AG04450 (cell line): ENCODE measurements around the gene C6orf163. TPM values are rescaled to one million over a fixed set of nuclear protein-coding genes. Genes with fewer than 3 reads are reported as not detected.

Experiments used
- CTCF ChIA-PET: fragments of 300-600, 350-600 bp; formaldehyde crosslinking; extraction: SDS; loops from one replicate; lab custom pipeline; 2022; ENCODE audit warnings: antibody characterized with exemption, inconsistent platforms; lab: Charles Lee
- POLR2A ChIA-PET: fragments of 350-600 bp; formaldehyde crosslinking; extraction: SDS; loops from one replicate; lab custom pipeline; 2021; ENCODE audit warnings: antibody characterized with exemption, inconsistent platforms; lab: Yijun Ruan, JAX
- DNase-seq: peaks from one replicate; pipeline ENCODE4 v3.0.0-alpha.2; 2011; ENCODE audit warnings: low read depth, low spot score
- H3K27ac ChIP-seq: one replicate; pipeline ENCODE4 v1.5.1; 2012; ENCODE audit warnings: low read depth, low read length, control low read depth
- H3K27me3 ChIP-seq: one replicate; pipeline ENCODE4 v1.6.0; 2012; ENCODE audit warnings: low read length; ENCODE audit not compliant: control insufficient read depth, insufficient read depth
- H3K4me3 ChIP-seq: 2 replicates; pipeline ENCODE4 v1.5.1; 2011; ENCODE audit warnings: mild to moderate bottlenecking, low read depth, low read length, control low read depth
- H3K9me3 ChIP-seq: 2 replicates; pipeline ENCODE4 v1.5.1; 2012; ENCODE audit warnings: low read length; ENCODE audit not compliant: control insufficient read depth, insufficient read depth
- CTCF ChIP-seq: IDR thresholded peaks from 2 replicates; pipeline ENCODE4 v1.5.1; 2011; ENCODE audit warnings: low read depth, low read length, control low read depth, inconsistent platforms
- polyA plus RNA-seq: library from polyadenylated mRNA; depleted of rRNA; stranded (reverse); fragments of >200 nt; gene quantifications from 2 replicates; pipeline ENCODE4 v1.2.3, GENCODE V29; 2011

The C6orf163 gene
- polyA plus RNA-seq, 1 experiment = 0.81 TPM

- Histone ChIP-seq H3K27me3 (no peaks in the 10 kb centered on the region), H3K4me3 (no peak overlapping the region), H3K9me3 (no peaks in the 10 kb centered on the region), H3K27ac (no peak overlapping the region)
- ChIA-PET CTCF (interaction anchor here (1.8 kb wide), 1 partner anchor 14 kb away, joined by 7 read pairs; no protein-coding TSS in a partner anchor), POLR2A (no interaction called here)
- TF ChIP-seq CTCF = no peak
- DNase-seq = no peak
Measured at GRCh38 chr6:87378947-87379346, 34.3 kb downstream of the C6orf163 start.

GRCh38 chr6:87382861-87383260 lies 38.2 kb downstream of the C6orf163 start:
- DNase-seq = no peak
- Histone ChIP-seq H3K9me3 (no peaks in the 10 kb centered on the region), H3K27ac (no peak overlapping the region), H3K27me3 (no peaks in the 10 kb centered on the region), H3K4me3 (no peak overlapping the region)
- no peak for TF ChIP-seq CTCF
- POLR2A ChIA-PET = no interaction called here
- CTCF ChIA-PET = interaction anchor here (0.6 to 1.3 kb wide), 2 partner anchors 11 to 316 kb away, joined by 3 read pairs; no protein-coding TSS in a partner anchor

- TF ChIP-seq CTCF = no peak
- ChIA-PET POLR2A (no interaction called here), CTCF (interaction anchor here (0.6 to 1.7 kb wide), 2 partner anchors 9 to 1515 kb away, joined by 3 to 9 read pairs; no protein-coding TSS in a partner anchor)
- no peak for DNase-seq
- no peak overlapping the region for H3K27ac ChIP-seq
- H3K9me3 ChIP-seq = no peaks in the 10 kb centered on the region
- H3K27me3 ChIP-seq = no peaks in the 10 kb centered on the region
- no peak overlapping the region for H3K4me3 ChIP-seq
Measured at GRCh38 chr6:87384038-87384437, 39.4 kb downstream of the C6orf163 start.

GRCh38 chr6:87384449-87384848 lies 39.8 kb downstream of the C6orf163 start:
- Histone ChIP-seq H3K27ac (no peak overlapping the region), H3K4me3 (no peak overlapping the region), H3K27me3 (no peaks in the 10 kb centered on the region), H3K9me3 (no peaks in the 10 kb centered on the region)
- POLR2A ChIA-PET = no interaction called here
- CTCF ChIA-PET = interaction anchor here (0.6 to 1.7 kb wide), 2 partner anchors 9 to 1515 kb away, joined by 3 to 9 read pairs; no protein-coding TSS in a partner anchor
- no peak for TF ChIP-seq CTCF
- no peak for DNase-seq

DNA sequence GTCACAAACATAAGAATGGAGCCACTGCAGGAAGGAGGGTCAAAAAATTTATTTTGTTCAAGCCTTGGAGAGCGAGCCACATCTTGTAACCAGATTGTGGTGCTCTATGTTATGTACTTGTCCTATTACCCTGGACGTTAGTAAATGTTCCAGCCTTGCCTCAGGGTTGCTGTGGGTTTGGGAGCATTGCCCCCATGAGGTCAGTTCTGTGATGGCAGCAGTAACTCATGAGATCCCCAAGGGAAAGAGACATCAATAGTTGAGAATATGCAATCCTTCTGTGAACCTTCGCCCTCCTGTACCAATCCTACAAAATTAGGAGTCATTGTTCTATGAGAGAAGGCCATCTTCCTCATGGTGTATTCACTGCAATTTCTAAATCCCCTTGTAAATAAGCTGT lies 46.7 kb downstream of the C6orf163 start:
- CTCF ChIA-PET = interaction anchor here (0.6 to 4.2 kb wide), 5 partner anchors 9 to 327 kb away, joined by 3 to 38 read pairs (median 3); no protein-coding TSS in a partner anchor
- POLR2A ChIA-PET = no interaction called here
- no peak for DNase-seq
- peak; percentile 61 for TF ChIP-seq CTCF
- no peaks in the 10 kb centered on the region for H3K27me3 ChIP-seq
- no peaks in the 10 kb centered on the region for H3K9me3 ChIP-seq
- no peak overlapping the region for H3K27ac ChIP-seq
- no peak overlapping the region for H3K4me3 ChIP-seq
